ENCODE data around the gene C4orf50. TPM values are rescaled to one million over a fixed set of nuclear protein-coding genes. Genes with fewer than 3 reads are reported as not detected.

C4orf50 gene
- total RNA-seq, 4 donors from 2014 or later = not detected

GRCh38 chr4:6062133-6062532, 43.9 kb upstream of the C4orf50 start:
- Histone ChIP-seq H3K4me3 (no peak overlapping the region), H3K27me3 (peaks cover 5% of the 10 kb centered on the region), H3K9me3 (peaks cover 18% of the 10 kb centered on the region), H3K4me1 (no peaks in the 10 kb centered on the region), H3K27ac (no peak overlapping the region), H3K36me3 (no peaks in the 10 kb centered on the region)
- no peak for TF ChIP-seq POLR2AphosphoS5 (IDR thresholded peaks at IDR 0.05)
- no peak for TF ChIP-seq EP300 (IDR thresholded peaks at IDR 0.05)
- TF ChIP-seq CTCF (IDR thresholded peaks at IDR 0.05) = no peak
- no peak for TF ChIP-seq POLR2A (IDR thresholded peaks at IDR 0.05)
- no peak for DNase-seq (ENCODE audit: low spot score in 2 of 2)
- 94% methylated on average over 12 of the region's 12 CpGs for WGBS

GRCh38 chr4:6059375-6059805, 41.2 kb upstream of the C4orf50 start:
- peaks cover 18% of the 10 kb centered on the region for H3K9me3 ChIP-seq
- DNase-seq (ENCODE audit: low spot score in 2 of 2) = no peak
- WGBS = 96% methylated on average over 7 of the region's 7 CpGs

GRCh38 chr4:6058531-6059374, 40.5 kb upstream of the C4orf50 start:
- Histone ChIP-seq H3K4me1 (no peaks in the 10 kb centered on the region), H3K4me3 (no peak overlapping the region), H3K27me3 (peaks cover 3% of the 10 kb centered on the region), H3K27ac (no peak overlapping the region), H3K9me3 (peaks cover 18% of the 10 kb centered on the region), H3K36me3 (no peaks in the 10 kb centered on the region)
- TF ChIP-seq CTCF (IDR thresholded peaks at IDR 0.05) (no peak), POLR2AphosphoS5 (IDR thresholded peaks at IDR 0.05) (no peak)
- 95% methylated on average over 11 of the region's 12 CpGs for whole genome bisulfite sequencing
- DNase-seq (ENCODE audit: low spot score in 2 of 2) = no peak

More at GRCh38 chr4:6059375-6059805, 41.2 kb upstream of the C4orf50 start:
- H3K36me3 ChIP-seq = no peaks in the 10 kb centered on the region
- H3K27me3 ChIP-seq = peaks cover 4% of the 10 kb centered on the region
- no peaks in the 10 kb centered on the region for H3K4me1 ChIP-seq
- H3K4me3 ChIP-seq = no peak overlapping the region
- TF ChIP-seq EP300 (IDR thresholded peaks at IDR 0.05) (no peak), CTCF (IDR thresholded peaks at IDR 0.05) (no peak), POLR2A (IDR thresholded peaks at IDR 0.05) (no peak), POLR2AphosphoS5 (IDR thresholded peaks at IDR 0.05) (no peak)
- H3K27ac ChIP-seq = no peak overlapping the region

- WGBS = 89% methylated on average over 15 of the region's 15 CpGs
- no peaks in the 10 kb centered on the region for H3K4me1 ChIP-seq
- H3K36me3 ChIP-seq = no peaks in the 10 kb centered on the region
- no peak overlapping the region for H3K4me3 ChIP-seq
- no peak for TF ChIP-seq CTCF (IDR thresholded peaks at IDR 0.05)
- TF ChIP-seq POLR2A (IDR thresholded peaks at IDR 0.05) = no peak
- TF ChIP-seq POLR2AphosphoS5 (IDR thresholded peaks at IDR 0.05) = no peak
- TF ChIP-seq EP300 (IDR thresholded peaks at IDR 0.05) = no peak
- no peaks in the 10 kb centered on the region for H3K27me3 ChIP-seq
- H3K9me3 ChIP-seq = peaks cover 18% of the 10 kb centered on the region
- H3K27ac ChIP-seq = no peak overlapping the region
- no peak for DNase-seq (ENCODE audit: low spot score in 2 of 2)
Observed at GRCh38 chr4:6056976-6057766, 38.9 kb upstream of the C4orf50 start.

GRCh38 chr4:6055436-6055835, 37.2 kb upstream of the C4orf50 start:
- no peak overlapping the region for H3K4me3 ChIP-seq
- peaks cover 18% of the 10 kb centered on the region for H3K9me3 ChIP-seq
- no peak overlapping the region for H3K27ac ChIP-seq
- peaks cover 8% of the 10 kb centered on the region for H3K27me3 ChIP-seq
- WGBS = 77% methylated on average over 4 of the region's 4 CpGs
- TF ChIP-seq POLR2AphosphoS5 (IDR thresholded peaks at IDR 0.05) (no peak), EP300 (IDR thresholded peaks at IDR 0.05) (no peak), POLR2A (IDR thresholded peaks at IDR 0.05) (no peak), CTCF (IDR thresholded peaks at IDR 0.05) (no peak)
- H3K36me3 ChIP-seq = no peaks in the 10 kb centered on the region
- no peaks in the 10 kb centered on the region for H3K4me1 ChIP-seq
- DNase-seq (ENCODE audit: low spot score in 2 of 2) = no peak

Data from suprapubic skin (tissue), 4 donors.